NCI-H460 (cell line): ENCODE data around the gene ABCA7. TPM values are rescaled to one million over a fixed set of nuclear protein-coding genes. Genes with fewer than 3 reads are reported as not detected.

Source experiments
- DNase-seq: peaks from one replicate; pipeline ENCODE4 v3.0.0-alpha.2; 2016; ENCODE audit warnings: low read depth; ENCODE audit errors: extremely low read depth
- total RNA-seq: library from RNA; depleted of rRNA; stranded (reverse); fragments of >200 nt; shearing (Covaris generic); gene quantifications from 2 replicates; pipeline ENCODE4 v1.2.3, GENCODE V29; 2014

ABCA7 gene
- total RNA-seq, 1 experiment from 2014 or later = 14.0 TPM

DNA sequence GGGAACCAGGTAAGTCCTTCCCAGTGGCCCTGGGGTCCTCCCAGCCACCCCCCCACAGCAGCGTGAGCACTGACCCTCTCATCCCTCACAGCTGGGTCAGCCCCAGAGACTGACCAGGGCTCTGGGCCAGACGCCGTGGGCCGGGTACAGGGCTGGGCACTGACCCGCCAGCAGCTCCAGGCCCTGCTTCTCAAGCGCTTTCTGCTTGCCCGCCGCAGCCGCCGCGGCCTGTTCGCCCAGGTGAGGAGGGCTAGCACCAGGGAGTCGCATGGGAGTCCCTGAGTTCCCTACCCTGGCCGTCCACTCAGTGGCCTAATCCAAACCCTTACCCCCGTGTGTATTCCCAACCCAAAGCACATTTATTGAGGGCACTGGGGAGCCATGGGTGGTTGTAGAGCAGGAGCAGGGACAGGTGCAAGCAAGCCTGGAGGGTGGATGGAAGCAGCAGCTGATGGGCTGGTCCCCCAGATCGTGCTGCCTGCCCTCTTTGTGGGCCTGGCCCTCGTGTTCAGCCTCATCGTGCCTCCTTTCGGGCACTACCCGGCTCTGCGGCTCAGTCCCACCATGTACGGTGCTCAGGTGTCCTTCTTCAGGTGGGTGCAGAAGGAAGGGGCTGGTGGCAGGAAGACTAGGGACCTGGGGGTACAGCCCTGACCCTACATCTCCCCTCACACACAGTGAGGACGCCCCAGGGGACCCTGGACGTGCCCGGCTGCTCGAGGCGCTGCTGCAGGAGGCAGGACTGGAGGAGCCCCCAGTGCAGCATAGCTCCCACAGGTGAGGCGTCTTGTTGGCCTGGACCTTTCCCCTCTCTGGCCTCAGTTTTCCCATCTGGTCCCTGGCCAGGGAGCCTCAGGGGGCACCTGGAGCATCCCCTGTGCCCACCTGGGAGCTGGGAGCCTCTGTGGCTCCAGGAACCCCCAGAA, 14.5 kb downstream of the ABCA7 start:
- DNase-seq = no peak

DNA sequence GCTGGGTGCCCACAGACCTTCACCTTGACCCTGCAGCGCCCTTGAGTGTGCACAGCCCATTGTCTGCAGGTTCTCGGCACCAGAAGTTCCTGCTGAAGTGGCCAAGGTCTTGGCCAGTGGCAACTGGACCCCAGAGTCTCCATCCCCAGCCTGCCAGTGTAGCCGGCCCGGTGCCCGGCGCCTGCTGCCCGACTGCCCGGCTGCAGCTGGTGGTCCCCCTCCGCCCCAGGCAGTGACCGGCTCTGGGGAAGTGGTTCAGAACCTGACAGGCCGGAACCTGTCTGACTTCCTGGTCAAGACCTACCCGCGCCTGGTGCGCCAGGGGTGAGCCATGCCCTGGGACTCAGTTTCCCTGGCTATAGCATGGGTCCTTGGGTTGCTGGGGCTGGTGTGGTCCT, 15.1 kb downstream of the ABCA7 start:
- no peak for DNase-seq

DNA sequence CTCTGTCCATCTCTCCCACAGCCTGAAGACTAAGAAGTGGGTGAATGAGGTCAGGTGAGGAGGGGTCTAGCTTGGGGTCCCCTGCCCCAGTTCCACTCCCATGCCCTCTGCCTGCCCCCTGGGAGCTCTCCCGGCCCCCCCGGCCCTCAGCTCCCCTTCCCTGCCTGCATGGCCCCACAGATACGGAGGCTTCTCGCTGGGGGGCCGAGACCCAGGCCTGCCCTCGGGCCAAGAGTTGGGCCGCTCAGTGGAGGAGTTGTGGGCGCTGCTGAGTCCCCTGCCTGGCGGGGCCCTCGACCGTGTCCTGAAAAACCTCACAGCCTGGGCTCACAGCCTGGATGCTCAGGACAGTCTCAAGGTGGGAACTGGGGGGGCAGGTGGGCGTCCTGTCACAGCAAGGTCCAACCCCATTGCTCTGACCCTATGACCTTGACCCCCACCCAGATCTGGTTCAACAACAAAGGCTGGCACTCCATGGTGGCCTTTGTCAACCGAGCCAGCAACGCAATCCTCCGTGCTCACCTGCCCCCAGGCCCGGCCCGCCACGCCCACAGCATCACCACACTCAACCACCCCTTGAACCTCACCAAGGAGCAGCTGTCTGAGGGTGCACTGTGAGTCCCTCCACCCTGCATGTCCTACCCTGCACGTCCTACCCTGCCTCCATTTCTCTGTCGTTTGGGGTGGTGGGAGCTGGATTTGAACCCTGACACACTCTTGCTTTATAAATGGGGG, 16.1 kb downstream of the ABCA7 start:
- DNase-seq = no peak

DNA sequence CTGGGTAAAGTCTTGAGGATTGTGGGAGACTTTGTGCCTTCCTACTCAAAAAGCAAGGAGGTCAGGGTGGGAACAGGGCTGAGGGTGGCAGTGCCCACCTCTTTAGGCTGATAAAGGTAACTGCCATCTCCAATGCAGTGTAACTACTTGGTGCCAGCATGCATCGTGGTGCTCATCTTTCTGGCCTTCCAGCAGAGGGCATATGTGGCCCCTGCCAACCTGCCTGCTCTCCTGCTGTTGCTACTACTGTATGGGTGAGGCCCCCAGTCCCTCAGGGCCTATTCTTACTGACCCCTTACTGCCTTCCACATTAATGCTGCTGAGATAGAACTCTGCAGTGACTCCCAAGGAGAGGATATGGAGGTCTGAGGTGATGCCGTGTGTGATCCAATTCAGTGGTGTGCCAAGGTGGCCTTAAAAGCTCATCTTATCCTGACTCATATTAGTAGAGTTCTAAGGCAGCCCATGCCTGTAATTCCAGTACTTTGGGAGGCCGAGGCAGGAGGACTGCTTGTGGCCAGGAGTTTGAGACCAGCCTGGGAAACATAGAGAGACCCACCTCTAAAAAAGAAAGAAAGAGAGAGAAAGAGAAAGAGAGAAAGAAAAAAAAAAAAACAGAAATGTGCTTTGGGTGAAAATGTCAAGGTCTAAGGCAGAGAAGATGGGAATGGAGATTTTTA, 17.4 kb downstream of the ABCA7 start:
- peak; percentile 22 for DNase-seq

DNA sequence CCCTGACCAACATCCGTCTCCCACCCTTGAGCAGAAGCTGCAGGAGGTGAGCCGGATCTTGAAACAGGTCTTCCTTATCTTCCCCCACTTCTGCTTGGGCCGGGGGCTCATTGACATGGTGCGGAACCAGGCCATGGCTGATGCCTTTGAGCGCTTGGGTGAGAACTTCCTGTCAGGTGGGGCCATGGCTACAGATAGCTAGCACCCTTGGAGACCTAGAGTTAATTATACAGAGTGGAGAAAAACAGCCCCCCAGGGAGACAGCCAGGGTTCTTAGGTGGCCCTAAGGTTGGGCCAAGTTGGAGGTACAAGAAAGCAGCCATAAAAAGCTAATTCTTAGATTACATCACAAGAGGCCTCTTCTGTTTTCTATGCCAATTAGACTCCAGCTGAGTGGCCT, 18.2 kb downstream of the ABCA7 start:
- no peak for DNase-seq

DNA sequence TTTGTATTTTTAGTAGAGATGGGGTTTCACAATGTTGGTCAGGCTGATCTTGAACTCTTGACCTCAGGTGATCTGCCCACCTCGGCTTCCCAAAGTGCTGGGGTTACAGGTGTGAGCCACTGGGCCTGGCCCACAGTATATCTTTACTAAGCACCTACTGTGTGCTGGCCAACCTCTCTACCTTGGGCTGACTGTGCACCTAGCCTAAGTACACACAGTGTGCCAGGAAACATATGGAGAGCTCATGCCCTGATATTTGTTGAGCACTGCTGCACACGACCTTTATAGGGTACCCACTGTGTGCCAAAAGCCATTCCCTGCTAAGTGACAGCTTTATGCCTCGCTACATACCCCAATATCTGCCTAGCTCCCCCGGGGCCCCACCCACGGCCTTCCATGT, 20.8 kb downstream of the ABCA7 start:
- no peak for DNase-seq

DNA sequence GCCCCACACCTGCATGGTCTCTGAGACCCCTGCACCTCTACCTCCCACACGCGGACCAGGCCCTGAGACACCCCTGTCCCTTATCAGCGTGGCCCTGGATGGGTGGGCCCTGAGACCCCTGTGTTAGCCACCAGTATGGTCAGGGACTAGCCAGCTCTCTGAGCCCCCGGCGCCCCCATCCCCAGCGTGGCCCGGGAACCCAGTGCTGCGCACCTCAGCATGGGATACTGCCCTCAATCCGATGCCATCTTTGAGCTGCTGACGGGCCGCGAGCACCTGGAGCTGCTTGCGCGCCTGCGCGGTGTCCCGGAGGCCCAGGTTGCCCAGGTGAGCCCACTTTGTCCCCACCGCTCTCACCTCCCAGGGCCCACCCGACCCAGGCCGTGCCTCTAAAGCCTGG, 22.1 kb downstream of the ABCA7 start:
- DNase-seq = no peak

DNA sequence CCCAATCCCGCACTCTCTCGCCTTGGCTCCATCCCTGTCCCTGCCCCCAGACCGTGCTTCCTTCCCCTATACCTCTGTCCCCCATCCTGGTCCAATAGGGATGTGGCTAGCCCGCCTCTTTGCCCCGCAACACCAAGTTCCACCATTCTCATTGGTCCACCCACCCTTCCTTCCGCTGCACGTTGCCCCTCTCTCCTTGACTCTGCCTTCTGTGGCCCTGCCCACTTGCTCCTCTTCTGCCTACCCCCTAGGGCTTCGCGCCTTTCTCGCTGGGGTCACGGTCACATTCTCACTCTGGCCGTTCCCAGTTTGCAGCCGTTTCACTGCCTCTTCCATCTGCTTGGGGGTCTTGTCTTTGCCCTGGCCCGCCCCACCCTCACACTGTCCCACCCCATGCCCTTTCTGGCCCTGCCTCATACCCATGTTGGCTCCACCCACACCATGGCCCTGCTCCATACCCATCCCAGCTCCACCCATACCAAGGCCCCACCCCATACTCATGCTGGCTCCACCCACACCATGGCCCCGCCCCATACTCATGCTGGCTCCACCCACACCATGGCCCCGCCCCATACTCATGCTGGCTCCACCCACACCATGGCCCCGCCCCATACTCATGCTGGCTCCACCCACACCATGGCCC, 22.6 kb downstream of the ABCA7 start:
- DNase-seq = no peak

DNA sequence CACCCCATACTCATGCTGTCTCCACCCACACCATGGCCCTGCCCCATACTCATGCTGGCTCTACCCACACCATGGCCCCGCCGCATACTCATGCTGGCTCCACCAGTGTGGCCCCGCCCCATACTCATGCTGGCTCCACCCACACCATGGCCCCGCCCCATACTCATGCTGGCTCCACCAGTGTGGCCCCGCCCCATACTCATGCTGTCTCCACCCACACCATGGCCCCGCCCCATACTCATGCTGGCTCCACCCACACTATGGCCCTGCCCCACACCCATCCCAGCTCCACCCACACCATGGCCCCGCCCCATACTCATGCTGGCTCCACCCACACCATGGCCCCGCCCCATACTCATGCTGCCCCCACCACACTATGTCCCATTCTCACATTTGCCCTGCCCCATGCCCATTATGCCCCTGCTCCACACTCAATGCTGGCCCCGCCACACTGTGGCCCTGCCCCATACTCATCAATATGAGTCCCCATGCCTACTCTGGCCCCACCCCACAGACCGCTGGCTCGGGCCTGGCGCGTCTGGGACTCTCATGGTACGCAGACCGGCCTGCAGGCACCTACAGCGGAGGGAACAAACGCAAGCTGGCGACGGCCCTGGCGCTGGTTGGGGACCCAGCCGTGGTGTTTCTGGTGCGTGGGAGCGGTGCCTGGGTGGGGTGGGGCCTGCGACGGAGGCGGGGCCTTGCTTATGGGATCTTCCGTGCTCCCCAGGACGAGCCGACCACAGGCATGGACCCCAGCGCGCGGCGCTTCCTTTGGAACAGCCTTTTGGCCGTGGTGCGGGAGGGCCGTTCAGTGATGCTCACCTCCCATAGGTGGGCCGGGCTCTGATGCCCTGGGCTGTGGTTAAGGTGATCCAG, 23.4 kb downstream of the ABCA7 start:
- peak; percentile 14 for DNase-seq

DNA sequence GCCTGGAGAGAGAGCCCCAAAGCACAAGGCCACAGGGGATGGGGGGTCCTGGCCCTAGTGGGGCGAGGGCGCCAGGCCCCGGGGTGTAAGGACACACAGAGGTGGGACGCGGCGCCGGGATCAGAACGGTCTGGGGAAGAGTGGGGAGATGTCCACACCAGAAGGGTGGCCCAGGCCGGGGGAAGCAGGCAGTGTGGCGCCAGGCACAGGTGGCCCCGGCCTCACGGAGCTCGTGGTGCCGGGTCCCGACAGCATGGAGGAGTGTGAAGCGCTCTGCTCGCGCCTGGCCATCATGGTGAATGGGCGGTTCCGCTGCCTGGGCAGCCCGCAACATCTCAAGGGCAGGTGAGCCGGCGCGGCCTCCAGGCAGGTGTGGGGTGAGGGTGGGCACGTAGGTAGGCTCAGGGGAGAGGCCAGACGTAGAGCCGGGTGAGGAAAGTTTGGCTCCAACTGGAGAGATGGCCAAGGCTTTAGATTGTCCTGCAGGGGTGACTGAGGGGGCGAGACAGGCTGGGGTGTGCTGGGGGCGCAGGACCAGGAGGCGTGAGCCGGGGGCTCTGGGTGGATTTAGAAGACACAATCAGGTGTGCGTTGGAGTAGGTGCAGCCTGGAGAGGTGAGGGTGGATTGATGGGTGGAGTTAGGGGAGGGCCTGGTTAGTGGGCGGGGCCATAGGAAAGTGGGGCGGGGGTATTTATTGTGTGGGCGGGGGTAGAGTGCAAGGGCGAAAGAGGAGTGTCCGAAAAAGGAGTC, 24.2 kb downstream of the ABCA7 start:
- DNase-seq = no peak

DNA sequence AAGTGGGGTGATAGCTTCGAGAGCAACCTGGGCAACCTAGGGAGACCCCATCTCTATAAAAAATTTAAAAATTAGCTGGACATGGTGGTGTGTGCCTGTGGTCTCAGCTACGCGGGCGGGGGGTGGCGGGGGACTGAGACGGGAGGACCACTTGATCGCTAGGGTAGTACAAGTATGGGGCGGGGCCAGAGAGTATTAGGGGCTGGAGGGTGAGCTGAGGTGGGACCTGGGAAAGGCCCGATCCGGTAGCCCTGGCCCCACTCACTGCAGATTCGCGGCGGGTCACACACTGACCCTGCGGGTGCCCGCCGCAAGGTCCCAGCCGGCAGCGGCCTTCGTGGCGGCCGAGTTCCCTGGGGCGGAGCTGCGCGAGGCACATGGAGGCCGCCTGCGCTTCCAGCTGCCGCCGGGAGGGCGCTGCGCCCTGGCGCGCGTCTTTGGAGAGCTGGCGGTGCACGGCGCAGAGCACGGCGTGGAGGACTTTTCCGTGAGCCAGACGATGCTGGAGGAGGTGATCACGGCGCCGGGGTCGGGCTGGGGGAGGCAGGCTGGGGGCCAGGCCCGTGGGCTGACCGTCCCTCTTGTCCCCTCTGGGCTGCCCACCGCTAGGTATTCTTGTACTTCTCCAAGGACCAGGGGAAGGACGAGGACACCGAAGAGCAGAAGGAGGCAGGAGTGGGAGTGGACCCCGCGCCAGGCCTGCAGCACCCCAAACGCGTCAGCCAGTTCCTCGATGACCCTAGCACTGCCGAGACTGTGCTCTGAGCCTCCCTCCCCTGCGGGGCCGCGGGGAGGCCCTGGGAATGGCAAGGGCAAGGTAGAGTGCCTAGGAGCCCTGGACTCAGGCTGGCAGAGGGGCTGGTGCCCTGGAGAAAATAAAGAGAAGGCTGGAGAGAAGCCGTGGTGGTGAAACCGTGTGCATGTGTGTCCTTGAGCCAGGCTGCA, 25.0 kb downstream of the ABCA7 start:
- peak; percentile 40 for DNase-seq

DNA sequence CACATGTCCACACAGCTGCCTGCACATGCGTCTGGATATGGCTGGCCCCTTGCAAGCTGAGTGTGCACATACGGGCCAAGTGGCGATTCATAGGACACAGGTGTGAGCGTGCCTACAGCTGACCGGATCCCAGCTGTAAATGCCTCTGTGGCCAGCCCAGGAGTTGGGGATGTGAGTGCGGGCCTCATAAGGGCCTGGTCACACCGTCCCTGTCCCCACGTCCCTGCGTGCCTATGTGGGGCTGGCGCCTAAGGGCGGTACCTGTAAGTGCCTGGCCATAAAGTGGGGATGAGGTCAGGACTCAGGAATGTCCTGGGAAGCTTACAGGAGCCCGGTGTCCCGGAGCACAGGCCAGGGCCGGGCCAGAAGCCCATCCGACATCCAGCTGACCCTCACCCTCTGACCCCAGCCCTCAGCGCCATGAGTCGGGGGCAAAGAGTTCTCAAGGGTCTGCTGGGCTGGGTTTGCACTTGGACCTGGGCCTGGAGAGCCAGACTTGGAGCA, 25.8 kb downstream of the ABCA7 start:
- DNase-seq = no peak

DNA sequence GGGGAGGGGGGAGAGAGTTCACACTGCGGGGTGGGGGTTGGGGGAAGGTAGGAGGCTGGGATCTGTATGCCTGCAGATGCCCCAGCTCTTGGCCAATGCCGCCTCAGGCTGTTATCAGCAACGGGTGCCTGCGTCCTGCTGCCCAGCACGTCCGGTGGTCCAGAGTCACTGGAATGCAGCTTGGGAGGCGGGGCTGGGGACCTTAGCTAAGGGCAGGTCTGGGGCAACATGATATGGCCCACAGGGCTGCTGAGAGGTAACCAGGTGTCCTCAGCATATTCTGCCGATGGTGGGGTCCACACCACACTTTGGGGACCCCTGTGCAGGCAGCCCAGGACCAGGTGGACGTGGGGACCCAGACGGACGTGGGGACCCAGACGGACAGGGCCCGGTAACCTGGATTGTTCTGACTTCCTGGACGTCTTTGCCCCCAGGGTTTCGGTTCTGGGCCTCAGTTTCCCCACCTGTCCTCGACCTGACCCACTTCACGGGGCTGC, 26.4 kb downstream of the ABCA7 start:
- DNase-seq = no peak

DNA sequence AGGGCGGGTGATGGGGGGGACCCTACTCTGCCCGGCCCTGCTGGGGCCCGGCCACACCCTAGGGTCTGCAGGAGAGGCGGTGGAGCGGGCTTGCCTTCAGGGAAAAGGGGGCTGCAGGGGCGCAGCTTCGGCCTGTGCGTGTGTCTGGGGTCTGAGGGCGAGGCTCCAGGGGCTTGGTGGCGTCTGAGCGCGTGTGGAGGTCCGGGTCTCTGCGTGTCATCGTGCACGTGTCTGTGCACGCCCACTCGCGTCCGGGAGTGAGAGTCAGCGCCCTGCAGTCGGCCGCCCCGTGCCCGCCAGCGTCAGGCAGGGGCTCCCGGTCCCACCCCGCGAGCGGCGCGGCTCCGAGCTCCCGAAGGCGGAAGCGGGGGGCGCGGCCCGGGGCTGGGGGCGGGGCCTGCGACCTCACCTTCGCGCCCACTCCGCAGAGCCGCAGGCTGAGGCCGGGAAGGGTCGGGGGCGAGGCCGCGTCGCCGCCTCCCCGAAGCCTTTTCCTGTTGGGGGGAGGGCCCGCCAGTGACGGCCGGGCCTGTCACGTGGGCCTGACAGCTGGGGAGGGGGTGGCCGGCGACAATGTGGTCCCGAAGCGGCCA, 26.9 kb downstream of the ABCA7 start, which contains the start of gene ARHGAP45:
Gene ARHGAP45 (plus strand): TSS at position 420 of the 593 bp plus-strand sequence. CDS start 239 bp downstream, outside the sequence.
- DNase-seq = no peak

DNA sequence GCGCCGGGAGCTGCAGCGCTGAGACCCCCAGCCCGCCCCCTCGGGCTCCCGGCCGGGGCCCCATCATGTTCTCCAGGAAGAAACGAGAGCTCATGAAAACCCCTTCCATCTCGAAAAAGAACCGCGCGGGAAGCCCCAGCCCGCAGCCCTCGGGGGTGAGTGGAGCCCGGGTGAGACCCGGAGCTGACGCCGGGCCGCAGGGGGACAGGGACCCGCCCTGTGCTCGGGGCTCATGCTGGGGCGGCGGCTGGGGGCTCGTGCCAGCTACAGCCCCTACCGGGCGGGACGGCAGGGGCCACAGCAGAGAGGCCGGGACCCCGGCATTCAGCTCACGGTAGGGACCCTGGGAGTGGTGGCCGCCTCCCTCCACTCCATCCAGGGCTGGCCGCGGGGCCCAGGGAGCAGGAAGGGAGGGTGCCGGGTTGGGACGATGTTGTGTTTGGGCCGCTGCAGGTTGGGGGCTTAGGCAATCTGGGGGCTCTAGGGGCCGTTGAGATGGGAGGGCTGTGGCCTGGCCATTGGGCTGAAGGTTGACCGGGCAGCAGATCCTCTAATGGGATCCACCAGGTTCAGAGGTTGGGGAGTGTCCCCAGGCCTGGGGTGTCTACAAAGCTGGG, 27.5 kb downstream of the ABCA7 start:
- no peak for DNase-seq
